ENCODE results near the gene QRFP.

GRCh38 chr9:130920762-130921299 lies 24.2 kb upstream of the QRFP start:
- no peak for TF ChIP-seq POLR2AphosphoS5 (IDR thresholded peaks at IDR 0.05; ENCODE audit: low read depth, low read length)
- TF ChIP-seq CTCF (IDR thresholded peaks at IDR 0.05; ENCODE audit: control extremely low read depth in 1 of 3, insufficient read depth in 1 of 3, low read depth in 1 of 3, low read length in 3 of 3): no peak
- TF ChIP-seq EZH2 (IDR thresholded peaks at IDR 0.05; ENCODE audit: low read depth, low read length, severe bottlenecking): no peak
- TF ChIP-seq, protein P1, sequence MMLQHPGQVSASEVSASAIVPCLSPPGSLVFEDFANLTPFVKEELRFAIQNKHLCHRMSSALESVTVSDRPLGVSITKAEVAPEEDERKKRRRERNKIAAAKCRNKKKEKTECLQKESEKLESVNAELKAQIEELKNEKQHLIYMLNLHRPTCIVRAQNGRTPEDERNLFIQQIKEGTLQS (IDR thresholded peaks at IDR 0.05; ENCODE audit: insufficient read depth, low read depth, low read length): no peak

All from H1 (cell line).